ENCODE measurements around the gene HOXA3.

The HOXA3 gene

DNA sequence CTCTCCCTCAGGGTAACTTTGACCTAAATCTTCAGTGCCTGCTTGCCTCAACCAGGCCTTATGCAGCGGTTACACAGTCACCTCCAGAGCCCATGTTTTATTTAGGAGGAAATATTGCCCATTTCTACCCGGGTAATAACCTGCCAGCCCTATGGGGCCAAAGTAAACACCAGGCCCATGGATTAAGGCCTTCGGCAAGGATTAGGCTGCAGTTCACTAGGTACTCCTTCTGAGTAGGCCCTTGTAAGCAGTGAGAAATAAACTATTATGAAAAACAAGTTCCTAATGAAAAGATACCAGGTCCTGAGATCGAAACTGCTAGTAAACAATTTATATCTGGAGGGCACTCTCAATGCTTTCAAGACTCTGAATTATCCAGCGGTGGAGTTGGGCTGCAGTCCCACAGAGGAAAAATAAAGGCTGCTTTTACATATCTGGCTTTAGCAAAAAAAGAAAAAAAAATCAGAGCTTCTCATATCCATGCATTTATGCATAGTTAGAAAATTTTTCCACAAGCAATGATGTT, 25.5 kb upstream of the HOXA3 start:
- Histone ChIP-seq H4K20me1 (ENCODE audit: control insufficient read depth, insufficient read depth, low read depth, low read length) (no peaks in the 10 kb centered on the region), H3K4me1 (ENCODE audit: control insufficient read depth, low read length) (peaks cover 18% of the 10 kb centered on the region)

DNA sequence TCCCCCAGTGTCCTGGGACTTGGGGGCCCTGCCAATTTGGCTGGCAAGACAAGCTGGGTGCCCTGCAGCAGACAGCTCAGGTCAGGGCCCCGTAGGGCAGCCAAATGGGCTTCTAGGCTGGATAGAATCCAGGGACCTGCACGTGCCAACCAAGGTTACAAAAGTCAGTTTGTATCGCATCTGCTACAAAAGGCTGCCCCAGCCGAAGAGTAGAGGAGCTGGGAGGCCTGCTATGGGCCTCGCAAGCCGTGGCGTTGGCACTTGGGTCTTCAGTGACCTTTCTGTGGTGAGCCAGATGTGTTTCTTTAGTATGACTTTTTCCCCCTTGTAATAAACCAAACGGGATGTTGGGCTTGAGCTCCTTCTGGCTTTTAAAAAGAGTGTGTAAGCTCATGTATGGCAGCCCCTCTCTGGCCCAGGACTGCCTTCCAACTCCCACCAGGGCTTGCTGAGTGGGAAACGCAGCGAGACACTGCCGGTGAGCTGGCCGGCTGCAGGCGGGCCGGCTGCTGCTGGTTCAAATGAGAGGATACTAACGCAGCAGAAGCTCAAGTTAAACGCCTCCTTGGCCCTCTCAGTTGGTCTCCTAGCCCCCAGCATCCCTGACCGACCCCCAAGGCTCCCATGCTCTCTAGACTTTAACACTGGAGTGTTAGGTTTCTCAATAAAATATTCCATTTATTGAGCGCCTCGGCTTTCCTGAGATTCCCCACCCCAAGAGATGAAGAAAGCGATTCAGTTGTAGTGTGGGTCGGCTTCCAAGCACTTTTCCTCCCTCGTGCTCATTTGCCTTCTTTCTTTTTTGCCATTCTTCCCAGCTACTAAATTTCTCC, 24.8 kb upstream of the HOXA3 start:
- no peaks in the 10 kb centered on the region for H3K36me3 ChIP-seq (ENCODE audit: control insufficient read depth, low read length)
- no peaks in the 10 kb centered on the region for H3K79me2 ChIP-seq (ENCODE audit: control insufficient read depth, low read length)
- no peaks in the 10 kb centered on the region for H4K20me1 ChIP-seq (ENCODE audit: control insufficient read depth, insufficient read depth, low read depth, low read length)
- TF ChIP-seq EZH2phosphoT487 (IDR thresholded peaks at IDR 0.05; ENCODE audit: borderline replicate concordance, low read length): no peak
- no peak for TF ChIP-seq CTCF (IDR thresholded peaks at IDR 0.05; ENCODE audit: low read depth, low read length, poor library complexity, severe bottlenecking)
- H3K27me3 ChIP-seq (ENCODE audit: control insufficient read depth, low read length): peaks cover 50% of the 10 kb centered on the region
- H3K4me3 ChIP-seq (ENCODE audit: low read length): no peak overlapping the region
- peaks cover 20% of the 10 kb centered on the region for H3K4me1 ChIP-seq (ENCODE audit: control insufficient read depth, low read length)
- no peak overlapping the region for H3K27ac ChIP-seq (ENCODE audit: low read depth, low read length)
- no peaks in the 10 kb centered on the region for H3F3A ChIP-seq (ENCODE audit: control insufficient read depth, insufficient read depth)
- H3K9me3 ChIP-seq (ENCODE audit: control insufficient read depth, insufficient read depth, low read length): no peaks in the 10 kb centered on the region
- no peak overlapping the region for H3K4me2 ChIP-seq (ENCODE audit: low read length)
- no peaks in the 10 kb centered on the region for H3K9me2 ChIP-seq (replicated peaks; ENCODE audit: control insufficient read depth, low read length)

More for the DNA sequence above, 25.5 kb upstream of the HOXA3 start:
- no peak for TF ChIP-seq EZH2phosphoT487 (IDR thresholded peaks at IDR 0.05; ENCODE audit: borderline replicate concordance, low read length)
- no peak for TF ChIP-seq CTCF (IDR thresholded peaks at IDR 0.05; ENCODE audit: low read depth, low read length, poor library complexity, severe bottlenecking)
- Histone ChIP-seq H3K4me3 (ENCODE audit: low read length) (no peak overlapping the region), H3K9me3 (ENCODE audit: control insufficient read depth, insufficient read depth, low read length) (no peaks in the 10 kb centered on the region), H3K27me3 (ENCODE audit: control insufficient read depth, low read length) (peaks cover 50% of the 10 kb centered on the region), H3K79me2 (ENCODE audit: control insufficient read depth, low read length) (no peaks in the 10 kb centered on the region), H3K36me3 (ENCODE audit: control insufficient read depth, low read length) (no peaks in the 10 kb centered on the region), H3K4me2 (ENCODE audit: low read length) (no peak overlapping the region), H3F3A (ENCODE audit: control insufficient read depth, insufficient read depth) (no peaks in the 10 kb centered on the region), H3K27ac (ENCODE audit: low read depth, low read length) (no peak overlapping the region), H3K9me2 (replicated peaks; ENCODE audit: control insufficient read depth, low read length) (no peaks in the 10 kb centered on the region)

GRCh38 chr7:27176524-27176845, 24.1 kb upstream of the HOXA3 start:
- no peaks in the 10 kb centered on the region for H3F3A ChIP-seq (ENCODE audit: control insufficient read depth, insufficient read depth)
- H3K4me3 ChIP-seq (ENCODE audit: low read length): no peak overlapping the region
- H3K36me3 ChIP-seq (ENCODE audit: control insufficient read depth, low read length): no peaks in the 10 kb centered on the region
- peaks cover 51% of the 10 kb centered on the region for H3K27me3 ChIP-seq (ENCODE audit: control insufficient read depth, low read length)
- H3K9me3 ChIP-seq (ENCODE audit: control insufficient read depth, insufficient read depth, low read length): no peaks in the 10 kb centered on the region
- H4K20me1 ChIP-seq (ENCODE audit: control insufficient read depth, insufficient read depth, low read depth, low read length): no peaks in the 10 kb centered on the region
- no peaks in the 10 kb centered on the region for H3K9me2 ChIP-seq (replicated peaks; ENCODE audit: control insufficient read depth, low read length)
- H3K27ac ChIP-seq (ENCODE audit: low read depth, low read length): no peak overlapping the region
- H3K79me2 ChIP-seq (ENCODE audit: control insufficient read depth, low read length): no peaks in the 10 kb centered on the region
- TF ChIP-seq EZH2phosphoT487 (IDR thresholded peaks at IDR 0.05; ENCODE audit: borderline replicate concordance, low read length): no peak
- TF ChIP-seq CTCF (IDR thresholded peaks at IDR 0.05; ENCODE audit: low read depth, low read length, poor library complexity, severe bottlenecking): no peak
- H3K4me1 ChIP-seq (ENCODE audit: control insufficient read depth, low read length): peaks cover 20% of the 10 kb centered on the region
- no peak overlapping the region for H3K4me2 ChIP-seq (ENCODE audit: low read length)

All from DOHH2 (cell line).